ENCODE data around the gene ARID1B. TPM values are rescaled to one million over a fixed set of nuclear protein-coding genes. Genes with fewer than 3 reads are reported as not detected.

The ARID1B gene
- total and polyA plus RNA-seq, 11 donors = 15.3 to 76.1 (median 40.7) TPM

DNA sequence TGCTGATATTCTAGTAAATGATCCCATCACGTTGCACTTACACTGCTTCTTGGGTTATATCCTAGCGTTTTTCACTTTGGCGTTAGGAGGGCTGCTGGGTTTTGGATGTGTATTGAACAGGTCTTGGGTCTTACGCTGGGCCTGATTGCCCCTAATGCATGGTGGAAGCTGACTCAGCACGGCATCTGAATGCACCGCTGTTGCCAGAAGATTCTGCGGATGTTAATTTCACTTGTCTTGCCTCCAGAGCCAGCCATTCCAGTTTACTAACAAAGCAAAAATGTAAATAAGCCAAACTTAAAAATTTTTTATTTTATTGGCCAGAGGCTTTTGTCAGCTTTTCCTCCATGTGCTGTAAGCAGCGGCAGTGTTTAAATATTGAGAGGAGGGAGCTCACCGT is 312.7 kb downstream of the ARID1B start:
- Histone ChIP-seq H3K4me1 (peaks cover 0 to 57% (median 30%) of the 10 kb centered on the region in 12 donors), H3K4me3 (no peak overlapping the region), H3K27me3 (no peaks in the 10 kb centered on the region), H3K36me3 (peaks cover 0 to 28% (median 17%) of the 10 kb centered on the region in 9 donors), H3K9me3 (no peaks in the 10 kb centered on the region), H3K27ac (no peak overlapping the region)
- DNase-seq (no peak), ATAC-seq (no peak)
- TF ChIP-seq POLR2A (IDR thresholded peaks at IDR 0.05) (no peak), CTCF (IDR thresholded peaks at IDR 0.05) (no peak)
- WGBS, 4 donors = 86 to 92% (median 88%) methylated on average over 9 of the region's 9 CpGs
- intact Hi-C loops (cut with DNase I) = loop anchor here in 1 of 10 donors (5.0 kb wide), 1 partner anchor 43 kb away; no protein-coding TSS in a partner anchor

- ATAC-seq = no peak
- H3K4me3 ChIP-seq = no peak overlapping the region
- H3K27me3 ChIP-seq = no peaks in the 10 kb centered on the region
- H3K27ac ChIP-seq = no peak overlapping the region
- peaks cover 0 to 19% (median 9%) of the 10 kb centered on the region in 9 donors for H3K36me3 ChIP-seq
- 94 to 97% (median 96%) methylated on average over 9 of the region's 9 CpGs for WGBS, 4 donors
- intact Hi-C loops (cut with DNase I) = no loop called here
- no peak for DNase-seq
- no peak for TF ChIP-seq CTCF (IDR thresholded peaks at IDR 0.05)
- TF ChIP-seq POLR2A (IDR thresholded peaks at IDR 0.05) = no peak
- H3K4me1 ChIP-seq = peaks cover 0 to 59% (median 30%) of the 10 kb centered on the region in 12 donors
- H3K9me3 ChIP-seq = no peaks in the 10 kb centered on the region
Measured at GRCh38 chr6:157090736-157091135, 313.6 kb downstream of the ARID1B start.

GRCh38 chr6:157091243-157091642 is 314.1 kb downstream of the ARID1B start:
- no peak overlapping the region for H3K27ac ChIP-seq
- H3K9me3 ChIP-seq = no peaks in the 10 kb centered on the region
- peaks cover 0 to 64% (median 31%) of the 10 kb centered on the region in 12 donors for H3K4me1 ChIP-seq
- DNase-seq (no peak), ATAC-seq (no peak)
- no peak overlapping the region for H3K4me3 ChIP-seq
- peaks cover 0 to 15% (median 4%) of the 10 kb centered on the region in 9 donors for H3K36me3 ChIP-seq
- no peaks in the 10 kb centered on the region for H3K27me3 ChIP-seq
- WGBS, 4 donors = 84 to 93% (median 88%) methylated on average over 2 of the region's 2 CpGs
- no peak for TF ChIP-seq CTCF (IDR thresholded peaks at IDR 0.05)
- TF ChIP-seq POLR2A (IDR thresholded peaks at IDR 0.05) = no peak
- intact Hi-C loops (cut with DNase I) = no loop called here

- Histone ChIP-seq H3K4me3 (no peak overlapping the region), H3K9me3 (no peaks in the 10 kb centered on the region), H3K27ac (no peak overlapping the region), H3K4me1 (peaks cover 0 to 70% (median 34%) of the 10 kb centered on the region in 12 donors), H3K27me3 (no peaks in the 10 kb centered on the region), H3K36me3 (peaks cover 0 to 9% (median 0%) of the 10 kb centered on the region in 9 donors)
- intact Hi-C loops (cut with DNase I) = no loop called here
- ATAC-seq = peak in 2 of 4 donors; percentile 20 to 29
- WGBS, 4 donors = 65 to 77% (median 73%) methylated on average over 6 of the region's 6 CpGs
- no peak for DNase-seq
- TF ChIP-seq CTCF (IDR thresholded peaks at IDR 0.05) = no peak
- TF ChIP-seq POLR2A (IDR thresholded peaks at IDR 0.05) = no peak
Measured at GRCh38 chr6:157091856-157092460, 314.8 kb downstream of the ARID1B start.
